ENCODE measurements around the gene INSL3.
"Not testable (repeated sequence)": the region's sequence is repeated elsewhere in the genome, so short reads cannot be mapped to it uniquely, and the experiment has no call there.

The INSL3 gene

GRCh38 chr19:17811681-17812080, 9.6 kb downstream of the INSL3 start:
- no peak for DNase-seq

- DNase-seq: no peak
Measured at GRCh38 chr19:17811103-17811502, 10.2 kb downstream of the INSL3 start.

GRCh38 chr19:17807731-17808316, 13.5 kb downstream of the INSL3 start:
- DNase-seq: no peak

- no peak for DNase-seq
Measured at GRCh38 chr19:17806945-17807344, 14.4 kb downstream of the INSL3 start.

GRCh38 chr19:17805427-17805826, 15.9 kb downstream of the INSL3 start:
- no peak for DNase-seq

- DNase-seq: no peak
Measured at GRCh38 chr19:17803264-17803896, 17.9 kb downstream of the INSL3 start.

- DNase-seq: no peak
Measured at GRCh38 chr19:17802137-17802858, 19.0 kb downstream of the INSL3 start.

GRCh38 chr19:17798599-17798998, 22.7 kb downstream of the INSL3 start:
- not testable (repeated sequence) for DNase-seq

GRCh38 chr19:17797424-17798201, 23.7 kb downstream of the INSL3 start:
- no peak for DNase-seq

- DNase-seq: no peak
Measured at GRCh38 chr19:17796838-17797423, 24.4 kb downstream of the INSL3 start.

- no peak for DNase-seq
Measured at GRCh38 chr19:17796013-17796837, 25.1 kb downstream of the INSL3 start.

- DNase-seq: no peak
Measured at GRCh38 chr19:17795495-17795856, 25.8 kb downstream of the INSL3 start.

- peak; percentile 59 for DNase-seq
Measured at GRCh38 chr19:17794731-17795494, 26.4 kb downstream of the INSL3 start, which contains the start of gene B3GNT3. TSS of gene B3GNT3 (plus strand) at chr19:17795138. CDS start at chr19:17807808, 12,670 bp downstream.

- no peak for DNase-seq
Measured at GRCh38 chr19:17794412-17794730, 26.9 kb downstream of the INSL3 start.

- no peak for DNase-seq
Measured at GRCh38 chr19:17790059-17790780, 31.1 kb downstream of the INSL3 start.

- DNase-seq: no peak
Measured at GRCh38 chr19:17788632-17789031, 32.7 kb downstream of the INSL3 start.

- DNase-seq: no peak
Measured at GRCh38 chr19:17787274-17787913, 33.9 kb downstream of the INSL3 start.

GRCh38 chr19:17784201-17785008, 36.9 kb downstream of the INSL3 start:
- DNase-seq: peak; percentile 81

- DNase-seq: not testable (repeated sequence)
Measured at GRCh38 chr19:17783721-17784120, 37.6 kb downstream of the INSL3 start.
